GM21526 (cell line): ENCODE data around the gene FOXN4.

ENCODE experiments used
- ATAC-seq: cut with Tn5 transposase; IDR thresholded peaks from one replicate; pipeline ENCODE4 v1.9.1; 2021; ENCODE audit warnings: moderate library complexity; ENCODE audit not compliant: unreplicated experiment, low FRiP score

FOXN4 gene

GRCh38 chr12:109307051-109307450 lies 2.0 kb downstream of the FOXN4 start:
- ATAC-seq: no peak

GRCh38 chr12:109305547-109305946 lies 3.5 kb downstream of the FOXN4 start:
- ATAC-seq: no peak

DNA sequence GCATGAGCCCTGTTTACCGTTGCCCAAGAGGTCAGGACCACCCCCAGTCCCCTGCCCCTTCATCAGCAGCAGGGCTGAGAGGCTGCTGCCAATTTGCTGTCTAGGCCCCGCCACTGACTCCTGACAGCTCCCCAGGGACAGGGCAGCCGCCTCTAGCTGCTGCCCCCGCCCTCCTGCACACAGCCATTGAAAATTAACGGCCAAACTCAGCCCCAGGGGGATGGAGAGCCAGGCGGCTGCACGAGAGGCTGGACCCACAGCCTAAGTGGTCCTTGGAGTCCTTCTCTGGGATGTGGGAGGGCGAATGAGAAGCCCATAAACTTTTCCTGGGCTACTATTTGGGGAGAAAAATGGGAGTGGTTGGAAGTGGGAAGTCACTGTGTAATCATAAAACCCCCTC lies 4.6 kb downstream of the FOXN4 start:
- ATAC-seq: no peak

DNA sequence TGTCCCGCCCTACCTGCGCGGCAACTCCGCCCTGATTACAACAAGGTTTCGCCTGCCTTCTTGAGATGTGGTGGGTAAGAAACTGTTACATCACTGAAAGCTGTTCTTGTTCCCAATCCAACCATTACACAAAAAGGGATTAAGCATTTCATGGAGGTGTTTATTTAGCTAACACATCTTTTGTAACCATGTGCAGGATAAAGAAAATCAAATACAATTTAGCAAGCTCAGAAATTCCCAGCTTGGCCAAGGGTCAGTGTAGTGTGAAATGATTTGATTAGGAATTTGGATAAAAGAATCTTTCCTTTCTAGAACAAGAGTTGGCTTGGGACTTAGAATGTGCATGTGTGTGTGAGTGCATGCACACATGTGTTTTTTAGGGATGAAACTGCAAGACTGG lies 6.3 kb downstream of the FOXN4 start:
- no peak for ATAC-seq

GRCh38 chr12:109302358-109302757 lies 6.7 kb downstream of the FOXN4 start:
- ATAC-seq: no peak

DNA sequence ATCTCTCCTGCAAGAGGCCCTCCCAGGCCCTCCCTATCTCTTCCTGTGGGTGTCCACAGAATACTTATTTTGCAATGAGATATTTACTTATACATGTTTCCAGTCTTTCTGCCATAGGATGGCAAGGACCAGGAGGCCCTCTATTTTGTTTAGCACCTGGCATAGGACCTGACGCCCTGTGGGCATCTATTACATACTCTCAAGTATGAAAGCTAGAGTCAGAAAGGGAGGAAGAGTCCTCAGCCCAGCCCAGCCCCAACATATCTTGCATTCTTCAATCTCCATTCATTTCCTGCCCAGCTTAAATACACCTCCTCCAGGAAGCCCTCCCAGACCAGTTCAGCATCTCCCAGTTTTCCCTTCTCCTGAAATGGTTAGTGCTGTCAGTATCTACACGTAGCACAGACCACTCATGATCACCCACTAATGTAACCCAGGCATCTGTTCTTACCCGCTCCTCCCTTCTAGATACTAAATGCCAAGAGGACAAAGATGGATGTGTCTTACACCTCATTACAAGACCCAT lies 7.4 kb downstream of the FOXN4 start:
- no peak for ATAC-seq

GRCh38 chr12:109299849-109300248 lies 9.2 kb downstream of the FOXN4 start:
- no peak for ATAC-seq

- ATAC-seq: no peak
Observed at GRCh38 chr12:109296431-109296830, 12.7 kb downstream of the FOXN4 start.

DNA sequence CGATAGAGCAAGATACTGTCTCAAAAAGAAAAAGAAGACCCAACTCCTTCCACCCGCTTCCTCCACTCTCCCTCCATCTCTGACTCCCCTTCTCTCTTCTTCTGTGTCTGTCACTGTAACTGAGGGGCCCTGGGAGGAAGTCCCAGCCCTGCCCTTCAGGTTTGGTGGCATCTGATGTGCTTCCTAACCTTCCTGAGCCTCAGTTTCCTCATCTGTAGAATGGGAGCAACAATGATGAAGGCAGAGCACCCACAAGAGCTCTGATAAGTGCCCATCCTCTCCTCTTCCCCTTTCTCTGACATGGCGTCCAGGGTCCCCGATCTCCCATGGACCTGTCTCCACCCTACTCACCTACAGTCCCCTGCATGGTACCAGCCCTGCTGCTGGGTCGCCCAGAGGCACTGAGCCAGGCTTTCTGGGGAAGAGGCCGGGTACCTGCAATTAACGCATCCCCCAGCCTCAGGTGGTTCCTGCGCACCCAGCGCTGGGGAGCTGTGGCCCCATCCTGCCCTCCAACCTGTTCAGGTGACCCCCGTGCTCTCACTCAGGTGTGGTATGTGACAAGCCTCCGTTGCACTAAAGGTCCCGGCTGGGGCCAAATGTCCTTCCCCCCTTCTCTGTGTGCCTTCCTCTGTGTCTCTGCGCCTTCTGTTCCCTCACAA lies 13.2 kb downstream of the FOXN4 start:
- ATAC-seq: no peak

DNA sequence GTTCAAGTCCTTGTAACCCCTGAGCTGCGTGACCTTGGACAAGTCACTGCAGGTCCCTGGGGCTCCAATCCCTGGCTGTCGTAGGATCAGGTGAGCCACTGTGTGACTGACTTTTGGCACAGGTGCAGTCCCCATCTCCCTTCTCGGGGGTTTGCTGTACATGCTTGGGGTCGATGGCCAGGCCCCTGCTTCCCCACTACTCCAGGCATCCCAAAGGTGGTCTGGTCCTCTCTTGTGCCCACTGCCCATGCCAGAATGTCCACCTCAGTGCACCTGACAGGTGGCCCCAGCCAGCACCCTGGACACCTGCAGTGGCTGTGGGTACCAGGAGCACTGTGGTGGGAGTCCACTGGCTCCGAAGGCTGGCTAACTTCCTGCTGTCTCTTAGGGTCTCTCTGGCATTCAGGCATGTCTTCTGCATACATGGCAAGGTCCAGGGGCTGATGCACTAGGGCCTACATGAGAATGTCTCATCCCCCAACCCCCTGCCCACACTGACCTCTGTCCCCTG lies 14.7 kb downstream of the FOXN4 start:
- ATAC-seq: no peak

DNA sequence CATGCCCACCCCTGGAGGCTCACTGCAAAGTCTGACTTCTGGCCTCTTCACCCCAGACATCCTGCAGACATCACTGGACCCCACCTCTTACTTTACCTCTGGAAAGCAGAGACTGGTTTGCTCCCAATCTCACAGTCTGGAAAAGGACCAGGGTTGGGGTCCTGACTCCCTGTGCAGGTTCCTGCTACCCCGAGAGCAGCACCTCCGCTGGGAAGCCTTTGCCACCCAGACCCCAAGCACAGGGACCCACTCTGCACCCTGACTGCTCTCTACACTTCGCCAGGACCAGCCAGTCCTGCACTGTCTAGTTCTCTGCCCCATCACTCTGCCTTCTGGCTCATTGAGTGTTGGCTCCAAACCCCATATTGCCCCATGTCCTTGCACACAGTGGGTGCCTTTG lies 16.0 kb downstream of the FOXN4 start:
- no peak for ATAC-seq

DNA sequence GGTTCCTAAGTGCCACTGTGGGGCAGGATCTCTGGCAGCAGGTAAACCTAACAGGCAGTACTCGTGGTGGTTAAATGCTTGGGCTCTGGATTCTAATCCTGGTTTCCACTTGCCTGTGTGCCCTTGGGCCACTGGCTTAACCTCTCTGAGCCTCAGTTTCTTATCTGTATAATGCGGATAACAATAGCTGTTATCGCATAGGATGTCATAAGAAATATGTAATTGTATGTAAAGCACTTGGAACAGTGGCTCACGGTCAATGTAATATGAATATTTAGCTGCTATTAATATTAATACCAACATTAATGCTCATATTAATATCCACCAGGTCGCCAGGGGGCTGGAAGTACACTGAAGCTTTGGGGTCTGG lies 16.8 kb downstream of the FOXN4 start:
- no peak for ATAC-seq

DNA sequence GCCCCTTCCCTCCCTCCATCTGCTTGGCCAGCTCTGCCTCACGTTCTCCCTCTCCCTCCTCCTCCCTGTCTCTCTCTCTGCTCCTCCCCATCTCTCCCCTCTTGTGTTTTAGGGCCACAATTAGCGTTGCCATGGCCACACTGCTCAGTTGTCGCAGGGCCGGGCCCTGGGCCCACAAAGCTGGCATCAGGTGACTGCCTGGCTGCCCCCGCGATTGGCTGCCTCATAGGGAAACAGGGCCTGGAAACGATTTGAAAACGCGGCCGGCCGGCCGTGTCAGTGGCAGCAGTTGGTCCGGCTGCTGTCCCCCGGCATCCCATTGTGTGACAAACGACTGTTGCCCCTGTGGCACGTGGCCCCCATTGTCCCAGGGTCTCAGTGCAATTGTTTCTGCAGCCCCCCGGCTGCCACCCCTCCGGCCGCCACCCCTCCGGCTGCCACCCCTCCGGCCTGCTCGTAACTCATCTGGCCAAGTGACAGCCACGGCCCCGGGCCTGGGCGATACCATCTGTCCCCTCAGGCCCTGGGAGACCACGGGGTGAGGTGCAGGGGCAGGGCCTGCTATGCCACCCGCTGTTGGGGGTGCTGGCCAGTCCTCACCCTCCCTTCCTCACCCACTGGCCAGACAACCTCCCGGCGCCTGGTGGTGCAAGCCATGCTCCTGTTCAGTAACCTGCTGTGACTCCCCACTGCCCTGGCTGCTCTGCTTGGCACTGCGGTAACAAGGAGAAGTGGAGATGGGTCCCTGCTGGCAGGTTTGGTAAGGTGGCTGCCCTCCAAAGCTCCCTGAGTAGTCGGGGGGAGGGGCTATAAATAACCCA lies 17.4 kb downstream of the FOXN4 start:
- ATAC-seq: no peak

DNA sequence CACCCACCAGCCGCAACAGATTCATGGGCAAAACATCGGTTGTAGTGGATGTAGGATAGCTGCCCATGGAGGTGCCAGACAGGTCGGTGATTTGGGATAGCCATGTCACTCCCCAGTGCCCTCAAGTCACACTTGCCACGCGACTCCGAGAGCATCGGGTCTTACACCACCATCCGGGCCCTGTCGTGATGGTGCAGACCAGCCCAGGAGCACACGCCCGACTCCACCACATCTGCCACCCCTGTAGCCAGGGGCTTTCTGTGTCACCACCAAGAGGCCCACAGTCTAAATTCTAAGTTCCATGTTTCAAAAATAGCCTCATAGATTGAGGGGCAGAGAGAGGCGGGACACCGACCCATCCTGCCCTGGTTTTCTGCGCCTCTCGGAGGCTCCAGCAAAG lies 18.0 kb downstream of the FOXN4 start:
- ATAC-seq: no peak

- ATAC-seq: no peak
Observed at GRCh38 chr12:109290061-109290460, 19.0 kb downstream of the FOXN4 start.

DNA sequence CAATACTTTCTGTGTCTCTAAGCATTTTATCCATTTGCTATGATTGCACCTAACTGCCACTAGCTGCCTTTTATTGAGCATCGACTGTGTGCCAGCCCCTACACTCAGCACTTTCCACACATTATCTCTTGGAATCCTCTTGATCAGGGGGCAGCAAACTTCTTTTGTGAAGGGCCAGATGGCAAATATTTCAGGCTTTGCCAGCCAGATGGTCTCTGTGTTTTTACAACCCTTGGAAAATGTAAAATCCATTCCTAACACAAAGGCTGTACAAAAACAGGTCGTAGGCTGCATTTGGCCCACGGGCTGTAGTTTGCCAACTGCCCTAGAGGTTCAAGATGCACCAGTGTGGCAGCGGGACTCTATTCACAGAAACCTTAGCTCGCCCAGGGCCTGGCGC lies 19.5 kb downstream of the FOXN4 start:
- no peak for ATAC-seq

DNA sequence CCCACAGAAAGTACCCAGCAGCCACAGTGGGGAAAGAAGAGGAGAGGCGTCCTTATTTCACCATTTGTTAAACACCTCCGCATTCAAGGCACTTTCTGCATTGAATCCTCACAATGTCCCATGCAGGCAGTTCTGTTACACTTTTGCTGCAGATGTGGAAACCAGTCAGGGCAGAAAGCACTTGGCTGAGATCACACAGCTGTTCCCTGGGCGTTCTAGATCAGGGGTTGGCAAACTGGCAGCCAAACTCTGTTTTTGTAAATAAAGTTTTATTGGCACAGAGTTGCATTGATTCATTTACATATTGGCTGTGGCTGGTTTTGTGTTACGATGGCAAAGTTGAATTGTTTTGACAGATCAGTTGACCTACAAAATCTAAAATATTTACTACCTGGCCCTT lies 20.1 kb downstream of the FOXN4 start:
- ATAC-seq: no peak

DNA sequence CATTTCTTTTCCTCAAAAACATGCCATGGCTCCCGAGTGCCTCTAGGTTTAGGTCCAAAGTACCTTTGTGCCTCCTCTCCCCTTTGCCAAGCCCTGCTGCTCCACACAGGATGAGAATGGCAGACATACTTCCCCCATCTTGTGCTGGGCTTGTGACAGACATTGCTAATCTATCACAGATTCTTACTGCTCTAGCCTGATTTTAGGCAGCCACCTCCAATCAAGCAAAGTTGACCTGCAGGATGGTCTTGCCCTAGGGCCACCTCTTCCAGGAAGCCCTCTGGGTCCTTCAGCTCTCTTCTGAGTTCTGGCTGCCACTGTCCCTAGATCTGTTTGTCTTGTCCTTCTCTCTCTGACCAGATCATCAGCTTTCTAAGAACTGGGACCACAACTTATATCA lies 20.5 kb downstream of the FOXN4 start:
- no peak for ATAC-seq

DNA sequence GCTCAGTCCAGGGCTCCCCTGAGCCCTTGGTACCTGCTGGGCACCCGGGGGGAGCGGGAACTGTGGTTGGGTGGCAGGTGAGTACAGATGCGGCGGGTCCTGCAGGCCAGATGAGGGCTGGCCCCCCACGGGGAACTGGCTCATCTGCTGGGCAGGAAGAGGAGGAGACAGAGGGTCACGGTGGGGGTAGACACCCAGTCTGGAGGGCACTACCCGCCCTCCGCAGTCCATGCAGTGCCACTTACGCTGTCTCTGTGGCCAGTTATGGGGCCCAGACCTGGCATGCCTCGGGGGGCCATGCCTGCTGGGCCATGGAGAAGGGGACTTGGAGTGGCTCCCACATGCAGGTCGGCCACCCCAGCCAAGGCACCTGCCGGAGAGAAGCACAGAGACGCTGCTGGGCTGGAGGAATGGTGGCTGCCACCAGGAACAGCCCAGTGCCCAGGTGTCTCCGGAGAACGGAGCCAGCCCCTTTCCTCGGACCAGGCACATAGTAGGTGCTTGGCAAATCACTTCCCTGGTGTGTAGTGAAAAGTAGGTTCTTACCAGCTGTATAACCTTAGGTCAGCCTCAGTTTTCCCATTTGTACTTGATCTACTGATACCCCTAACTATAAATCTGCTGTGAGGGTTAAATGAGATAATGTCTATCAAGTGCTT lies 21.1 kb downstream of the FOXN4 start:
- ATAC-seq: no peak

GRCh38 chr12:109287181-109287580 lies 21.9 kb downstream of the FOXN4 start:
- no peak for ATAC-seq

GRCh38 chr12:109286652-109287051 lies 22.4 kb downstream of the FOXN4 start:
- no peak for ATAC-seq
